Astrocyte (in vitro differentiated cells and primary cell): ENCODE results near the gene PLGRKT. TPM values are rescaled to one million over a fixed set of nuclear protein-coding genes. Genes with fewer than 3 reads are reported as not detected.

Source experiments
- DNase-seq: peaks from one replicate; pipeline ENCODE4 v3.0.0-alpha.2; 2010; ENCODE audit warnings: low read depth
- FAIRE-seq: peaks from 2 replicates; lab custom pipeline; 2011; peaks lifted over from hg19 to GRCh38; lab: Jason Lieb, UNC
- H2AFZ ChIP-seq: 2 replicates; pipeline ENCODE4 v1.6.0; 2012; ENCODE audit warnings: low read depth, low read length, inconsistent platforms
- H3K27ac ChIP-seq: 2 replicates; pipeline ENCODE4 v1.5.1; 2011; ENCODE audit warnings: low read depth, low read length, inconsistent platforms
- H3K27me3 ChIP-seq: 2 replicates; pipeline ENCODE4 v1.6.0; 2011; ENCODE audit warnings: low read length, inconsistent platforms; ENCODE audit not compliant: insufficient read depth
- H3K36me3 ChIP-seq: 2 replicates; pipeline ENCODE4 v1.5.1; 2011; ENCODE audit warnings: low read length, inconsistent platforms; ENCODE audit not compliant: insufficient read depth
- H3K4me1 ChIP-seq: 2 replicates; pipeline ENCODE4 v1.5.1; 2011; ENCODE audit warnings: low read length, inconsistent platforms; ENCODE audit not compliant: insufficient read depth
- H3K4me2 ChIP-seq: 2 replicates; pipeline ENCODE4 v1.6.0; 2012; ENCODE audit warnings: low read length, inconsistent platforms
- H3K4me3 ChIP-seq: 2 replicates; pipeline ENCODE4 v1.5.1; 2011; ENCODE audit warnings: low read depth, mild to moderate bottlenecking, low read length, inconsistent platforms; ENCODE audit not compliant: insufficient read depth
- H3K79me2 ChIP-seq: 2 replicates; pipeline ENCODE4 v1.6.0; 2012; ENCODE audit warnings: mild to moderate bottlenecking, low read length, inconsistent platforms; ENCODE audit not compliant: insufficient read depth
- H3K9ac ChIP-seq: 2 replicates; pipeline ENCODE4 v1.6.0; 2012; ENCODE audit warnings: mild to moderate bottlenecking, low read length, inconsistent platforms
- H3K9me3 ChIP-seq: 2 replicates; pipeline ENCODE4 v1.5.1; 2012; ENCODE audit warnings: low read depth, mild to moderate bottlenecking, low read length, inconsistent platforms; ENCODE audit not compliant: insufficient read depth
- H4K20me1 ChIP-seq: 2 replicates; pipeline ENCODE4 v1.6.0; 2012; ENCODE audit warnings: low read length, inconsistent platforms; ENCODE audit not compliant: insufficient read depth
- H3K27ac Mint-ChIP-seq: one replicate; pipeline ENCODE4 v1.8.0; 2021; ENCODE audit warnings: mild to moderate bottlenecking, mixed read lengths; ENCODE audit not compliant: unreplicated experiment
- H3K27me3 Mint-ChIP-seq: one replicate; pipeline ENCODE4 v1.8.0; 2021; ENCODE audit warnings: low read depth, mixed read lengths; ENCODE audit not compliant: unreplicated experiment
- H3K36me3 Mint-ChIP-seq: one replicate; pipeline ENCODE4 v1.8.0; 2021; ENCODE audit warnings: low read depth, mixed read lengths; ENCODE audit not compliant: unreplicated experiment
- H3K4me1 Mint-ChIP-seq: one replicate; pipeline ENCODE4 v1.8.0; 2021; ENCODE audit warnings: low read depth, mixed read lengths; ENCODE audit not compliant: unreplicated experiment
- H3K4me3 Mint-ChIP-seq: one replicate; pipeline ENCODE4 v1.8.0; 2021; ENCODE audit warnings: mild to moderate bottlenecking, moderate library complexity, mixed read lengths; ENCODE audit not compliant: unreplicated experiment
- H3K9me3 Mint-ChIP-seq: one replicate; pipeline ENCODE4 v1.8.0; 2021; ENCODE audit warnings: mild to moderate bottlenecking, mixed read lengths; ENCODE audit not compliant: unreplicated experiment
- CTCF ChIP-seq: IDR thresholded peaks from 2 replicates; pipeline ENCODE4 v1.5.1; 2011; ENCODE audit warnings: low read depth, mild to moderate bottlenecking, inconsistent platforms, low read length, moderate library complexity; ENCODE audit not compliant: insufficient read depth
- EZH2 ChIP-seq: IDR thresholded peaks from 2 replicates; pipeline ENCODE4 v1.6.1; 2012; ENCODE audit warnings: mild to moderate bottlenecking, low read length, inconsistent platforms; ENCODE audit not compliant: insufficient read depth
- total RNA-seq: library from RNA; stranded (reverse); gene quantifications from 2 replicates; pipeline ENCODE4 v1.2.1, GENCODE V29; 2021

The PLGRKT gene
- total RNA-seq, 1 donor from 2014 or later: 10.6 TPM

GRCh38 chr9:5440426-5440825 lies 2.7 kb upstream of the PLGRKT start:
- Histone ChIP-seq H2AFZ (no peak overlapping the region), H4K20me1 (no peaks in the 10 kb centered on the region), H3K79me2 (peaks cover 5% of the 10 kb centered on the region), H3K9ac (no peak overlapping the region), H3K4me1 (peaks cover 17% of the 10 kb centered on the region), H3K27me3 (no peaks in the 10 kb centered on the region), H3K4me3 (no peak overlapping the region), H3K4me2 (no peak overlapping the region), H3K36me3 (no peaks in the 10 kb centered on the region), H3K9me3 (no peaks in the 10 kb centered on the region), H3K27ac (no peak overlapping the region)
- Mint-ChIP-seq H3K27ac (peak overlapping the region; percentile 1), H3K4me3 (no peak overlapping the region), H3K36me3 (peaks cover 5% of the 10 kb centered on the region), H3K27me3 (no peaks in the 10 kb centered on the region), H3K9me3 (peaks cover 7% of the 10 kb centered on the region), H3K4me1 (peaks cover 27% of the 10 kb centered on the region)
- FAIRE-seq (no peak), DNase-seq (no peak)
- TF ChIP-seq EZH2 (no peak), CTCF (no peak)

GRCh38 chr9:5438301-5439162 lies 807 bp upstream of the PLGRKT start:
- Histone ChIP-seq H2AFZ (peak overlapping the region; percentile 81), H3K79me2 (peaks cover 5% of the 10 kb centered on the region), H3K36me3 (no peaks in the 10 kb centered on the region), H4K20me1 (no peaks in the 10 kb centered on the region), H3K4me1 (peaks cover 17% of the 10 kb centered on the region), H3K9me3 (no peaks in the 10 kb centered on the region), H3K4me2 (peak overlapping the region; percentile 97), H3K27me3 (no peaks in the 10 kb centered on the region), H3K4me3 (peak overlapping the region; percentile 83), H3K9ac (peak overlapping the region; percentile 93), H3K27ac (peak overlapping the region; percentile 93)
- FAIRE-seq: peak; percentile 5
- peak; percentile 73 for DNase-seq
- Mint-ChIP-seq H3K27ac (peak overlapping the region; percentile 90), H3K9me3 (peaks cover 6% of the 10 kb centered on the region), H3K27me3 (no peaks in the 10 kb centered on the region), H3K4me3 (peak overlapping the region; percentile 87), H3K4me1 (peaks cover 27% of the 10 kb centered on the region), H3K36me3 (peaks cover 11% of the 10 kb centered on the region)
- TF ChIP-seq CTCF: no peak
- no peak for TF ChIP-seq EZH2

- no peaks in the 10 kb centered on the region for H3K27me3 ChIP-seq
- no peaks in the 10 kb centered on the region for H3K36me3 ChIP-seq
- Mint-ChIP-seq H3K9me3 (peaks cover 11% of the 10 kb centered on the region), H3K4me1 (peaks cover 23% of the 10 kb centered on the region), H3K27me3 (no peaks in the 10 kb centered on the region), H3K36me3 (peaks cover 22% of the 10 kb centered on the region), H3K4me3 (peak overlapping the region; percentile 87), H3K27ac (peak overlapping the region; percentile 77)
- no peaks in the 10 kb centered on the region for H3K9me3 ChIP-seq
- no peak for FAIRE-seq
- H3K4me2 ChIP-seq: peak overlapping the region; percentile 97
- peak overlapping the region; percentile 93 for H3K27ac ChIP-seq
- no peak for TF ChIP-seq CTCF
- TF ChIP-seq EZH2: no peak
- H2AFZ ChIP-seq: no peak overlapping the region
- peaks cover 17% of the 10 kb centered on the region for H3K4me1 ChIP-seq
- no peak for DNase-seq
- peak overlapping the region; percentile 83 for H3K4me3 ChIP-seq
- no peaks in the 10 kb centered on the region for H4K20me1 ChIP-seq
- peak overlapping the region; percentile 93 for H3K9ac ChIP-seq
- H3K79me2 ChIP-seq: peaks cover 5% of the 10 kb centered on the region
Observed at GRCh38 chr9:5436441-5436840, 1.3 kb downstream of the PLGRKT start.
